OCI-LY1 (cell line): ENCODE data around the gene ASTN1.

ENCODE experiments used
- H2AFZ ChIP-seq: fragments of 200-600 bp; sonication (generic), shearing (Covaris generic); 2 replicates; pipeline ENCODE4 v1.6.0; 2014; ENCODE audit warnings: antibody characterized with exemption, mild to moderate bottlenecking, low read length
- H3F3A ChIP-seq: fragments of 200-600 bp; sonication (generic), shearing (Covaris generic); 2 replicates; pipeline ENCODE4 v1.6.0; 2014; ENCODE audit warnings: mild to moderate bottlenecking, antibody characterized with exemption, low read length, moderate library complexity; ENCODE audit not compliant: insufficient read depth
- H3K27ac ChIP-seq: fragments of 200-600 bp; sonication (generic); 2 replicates; pipeline ENCODE4 v1.5.1; 2014; ENCODE audit warnings: low read length, mixed run types, mild to moderate bottlenecking, low read depth; ENCODE audit not compliant: poor library complexity, severe bottlenecking
- H3K27me3 ChIP-seq: fragments of 200-600 bp; sonication (generic); 2 replicates; pipeline ENCODE4 v1.6.0; 2014; ENCODE audit warnings: antibody characterized with exemption, mild to moderate bottlenecking, low read length, moderate library complexity; ENCODE audit not compliant: insufficient read depth
- H3K36me3 ChIP-seq: fragments of 200-600 bp; sonication (generic); 2 replicates; pipeline ENCODE4 v1.6.1; 2014; ENCODE audit warnings: mild to moderate bottlenecking, antibody characterized with exemption, low read length, moderate library complexity, mixed read lengths; ENCODE audit not compliant: insufficient read depth
- H3K4me1 ChIP-seq: fragments of 200-600 bp; sonication (generic); 2 replicates; pipeline ENCODE4 v1.5.1; 2014; ENCODE audit warnings: mild to moderate bottlenecking, low read length, moderate library complexity; ENCODE audit not compliant: insufficient read depth, severe bottlenecking
- H3K4me2 ChIP-seq: fragments of 200-600 bp; sonication (generic), shearing (Covaris generic); 2 replicates; pipeline ENCODE4 v1.6.1; 2014; ENCODE audit warnings: low read length
- H3K4me3 ChIP-seq: fragments of 200-600 bp; sonication (generic); 2 replicates; pipeline ENCODE4 v1.5.1; 2014; ENCODE audit warnings: low read length, low read depth, mild to moderate bottlenecking, mixed read lengths; ENCODE audit not compliant: poor library complexity, severe bottlenecking
- H3K79me2 ChIP-seq: fragments of 200-600 bp; shearing (Covaris generic); 2 replicates; pipeline ENCODE4 v1.6.1; 2016; ENCODE audit warnings: mixed run types, low read length, mixed read lengths; ENCODE audit not compliant: insufficient read depth
- H3K9ac ChIP-seq: fragments of 200-600 bp; sonication (generic), shearing (Covaris generic); 2 replicates; pipeline ENCODE4 v1.6.1; 2014; ENCODE audit warnings: mild to moderate bottlenecking, low read length, mixed read lengths
- H3K9me2 ChIP-seq: fragments of 200-600 bp; sonication (generic), shearing (Covaris generic); 2 replicates; pipeline ENCODE4 v1.6.1; 2014; ENCODE audit warnings: low read depth, mild to moderate bottlenecking, low read length, mixed read lengths
- H3K9me3 ChIP-seq: fragments of 200-600 bp; shearing (Covaris generic); 2 replicates; pipeline ENCODE4 v1.6.1; 2014; ENCODE audit warnings: low read length, mixed read lengths
- H4K20me1 ChIP-seq: fragments of 200-600 bp; sonication (generic), shearing (Covaris generic); 2 replicates; pipeline ENCODE4 v1.6.0; 2016; ENCODE audit warnings: mild to moderate bottlenecking, low read length; ENCODE audit not compliant: insufficient read depth
- EZH2 ChIP-seq: fragments of 200-600 bp; sonication (generic), shearing (Covaris generic); IDR thresholded peaks from 2 replicates; pipeline ENCODE4 v1.8.0; 2017; ENCODE audit warnings: borderline replicate concordance, mixed run types, mild to moderate bottlenecking, antibody characterized with exemption, low read length, moderate library complexity, mixed read lengths
- TF ChIP-seq, protein P1 (sequence below): fragments of 200-600 bp; sonication (generic), shearing (Covaris generic); IDR thresholded peaks from 2 replicates; pipeline ENCODE4 v1.5.1; 2017; ENCODE audit warnings: mild to moderate bottlenecking, antibody characterized with exemption, low read length, moderate library complexity, mixed read lengths

Gene ASTN1

GRCh38 chr1:177138347-177138746 is 26.2 kb downstream of the ASTN1 start:
- no peak overlapping the region for H3K4me2 ChIP-seq
- H3K27ac ChIP-seq, result no peak overlapping the region
- H3K4me3 ChIP-seq, result no peak overlapping the region
- no peaks in the 10 kb centered on the region for H3K9me2 ChIP-seq
- H3K36me3 ChIP-seq, result no peaks in the 10 kb centered on the region
- H3F3A ChIP-seq, result no peaks in the 10 kb centered on the region
- H3K4me1 ChIP-seq, result no peaks in the 10 kb centered on the region
- H3K9me3 ChIP-seq, result no peaks in the 10 kb centered on the region
- no peaks in the 10 kb centered on the region for H3K79me2 ChIP-seq
- H2AFZ ChIP-seq, result no peak overlapping the region
- no peaks in the 10 kb centered on the region for H3K27me3 ChIP-seq
- H3K9ac ChIP-seq, result no peak overlapping the region
- no peak for TF ChIP-seq EZH2
- TF ChIP-seq, protein P1, sequence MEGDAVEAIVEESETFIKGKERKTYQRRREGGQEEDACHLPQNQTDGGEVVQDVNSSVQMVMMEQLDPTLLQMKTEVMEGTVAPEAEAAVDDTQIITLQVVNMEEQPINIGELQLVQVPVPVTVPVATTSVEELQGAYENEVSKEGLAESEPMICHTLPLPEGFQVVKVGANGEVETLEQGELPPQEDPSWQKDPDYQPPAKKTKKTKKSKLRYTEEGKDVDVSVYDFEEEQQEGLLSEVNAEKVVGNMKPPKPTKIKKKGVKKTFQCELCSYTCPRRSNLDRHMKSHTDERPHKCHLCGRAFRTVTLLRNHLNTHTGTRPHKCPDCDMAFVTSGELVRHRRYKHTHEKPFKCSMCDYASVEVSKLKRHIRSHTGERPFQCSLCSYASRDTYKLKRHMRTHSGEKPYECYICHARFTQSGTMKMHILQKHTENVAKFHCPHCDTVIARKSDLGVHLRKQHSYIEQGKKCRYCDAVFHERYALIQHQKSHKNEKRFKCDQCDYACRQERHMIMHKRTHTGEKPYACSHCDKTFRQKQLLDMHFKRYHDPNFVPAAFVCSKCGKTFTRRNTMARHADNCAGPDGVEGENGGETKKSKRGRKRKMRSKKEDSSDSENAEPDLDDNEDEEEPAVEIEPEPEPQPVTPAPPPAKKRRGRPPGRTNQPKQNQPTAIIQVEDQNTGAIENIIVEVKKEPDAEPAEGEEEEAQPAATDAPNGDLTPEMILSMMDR, result no peak
- H4K20me1 ChIP-seq, result no peaks in the 10 kb centered on the region

- H3K9me3 ChIP-seq, result no peaks in the 10 kb centered on the region
- H3K4me1 ChIP-seq, result no peaks in the 10 kb centered on the region
- H3K4me2 ChIP-seq, result no peak overlapping the region
Observed at GRCh38 chr1:177137814-177138213, 26.7 kb downstream of the ASTN1 start.

DNA sequence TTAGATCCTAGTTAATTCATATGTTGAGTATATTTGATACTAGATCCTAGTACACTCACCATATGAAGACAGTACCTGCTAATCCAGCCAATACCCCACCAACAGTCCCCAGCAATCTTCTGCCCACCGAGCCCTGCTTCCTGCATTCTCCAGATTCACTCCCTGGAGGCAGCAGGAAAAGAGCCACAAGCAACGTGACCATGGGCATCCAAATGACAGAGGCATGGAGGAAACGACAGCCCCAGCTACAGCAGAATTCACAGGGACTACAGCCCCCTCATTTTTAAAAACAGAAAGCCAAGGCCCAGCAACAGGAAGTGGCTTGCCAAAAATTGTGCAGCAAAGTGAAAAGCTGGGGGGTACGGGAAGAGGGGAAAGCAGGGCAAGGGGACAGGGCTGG is 29.3 kb downstream of the ASTN1 start:
- Histone ChIP-seq H3K27me3 (no peaks in the 10 kb centered on the region), H3F3A (no peaks in the 10 kb centered on the region), H3K9me3 (no peaks in the 10 kb centered on the region), H3K4me1 (no peaks in the 10 kb centered on the region), H3K4me2 (no peak overlapping the region), H4K20me1 (no peaks in the 10 kb centered on the region), H3K9me2 (no peaks in the 10 kb centered on the region), H3K9ac (no peak overlapping the region), H3K4me3 (no peak overlapping the region), H2AFZ (no peak overlapping the region), H3K79me2 (no peaks in the 10 kb centered on the region), H3K27ac (no peak overlapping the region), H3K36me3 (no peaks in the 10 kb centered on the region)
- TF ChIP-seq, protein P1, result no peak
- no peak for TF ChIP-seq EZH2

More at GRCh38 chr1:177137814-177138213, 26.7 kb downstream of the ASTN1 start:
- H2AFZ ChIP-seq, result no peak overlapping the region
- no peaks in the 10 kb centered on the region for H3K27me3 ChIP-seq
- no peaks in the 10 kb centered on the region for H4K20me1 ChIP-seq
- no peaks in the 10 kb centered on the region for H3K36me3 ChIP-seq
- TF ChIP-seq EZH2, result no peak
- TF ChIP-seq, protein P1, result no peak
- H3K79me2 ChIP-seq, result no peaks in the 10 kb centered on the region
- H3F3A ChIP-seq, result no peaks in the 10 kb centered on the region
- no peak overlapping the region for H3K9ac ChIP-seq
- H3K27ac ChIP-seq, result no peak overlapping the region
- no peak overlapping the region for H3K4me3 ChIP-seq
- H3K9me2 ChIP-seq, result no peaks in the 10 kb centered on the region
